Kidney (tissue), 14 donors: ENCODE results near the gene HES1. TPM values are rescaled to one million over a fixed set of nuclear protein-coding genes. Genes with fewer than 3 reads are reported as not detected.

Source experiments
- DNase-seq, 5 donors: peaks; one replicate each; pipeline ENCODE4 v3.0.0-alpha.2; 2013 to 2020
- FAIRE-seq: peaks from 2 replicates; lab custom pipeline; 2012; peaks lifted over from hg19 to GRCh38; lab: Jason Lieb, UNC
- H3K27ac ChIP-seq, 2 donors: one replicate each; pipeline ENCODE4 v1.7.0; 2013; ENCODE audit warnings: low read depth in 2 of 2, low read length in 2 of 2, inconsistent platforms in 1 of 2
- H3K27me3 ChIP-seq: one replicate; pipeline ENCODE4 v1.7.1; 2013; ENCODE audit warnings: low read length, inconsistent platforms; ENCODE audit not compliant: control insufficient read depth, insufficient read depth
- H3K36me3 ChIP-seq, 3 donors: one replicate each; pipeline versions ENCODE4 v1.7.0 to v1.7.1; 2013; ENCODE audit warnings: low read length in 3 of 3, control low read depth in 1 of 3, inconsistent platforms in 1 of 3; ENCODE audit not compliant: insufficient read depth in 3 of 3, control insufficient read depth in 2 of 3
- H3K4me1 ChIP-seq, 3 donors: one replicate each; pipeline versions ENCODE4 v1.7.0 to v1.7.1; 2013; ENCODE audit warnings: low read length in 3 of 3, inconsistent platforms in 1 of 3, low read depth in 1 of 3; ENCODE audit not compliant: control insufficient read depth in 2 of 3, insufficient read depth in 2 of 3
- H3K4me3 ChIP-seq, 3 donors: one replicate each; pipeline versions ENCODE4 v1.7.0 to v1.8.1; 2013; ENCODE audit warnings: low read length in 3 of 3, control low read depth in 1 of 3, inconsistent platforms in 1 of 3
- H3K9ac ChIP-seq, 3 donors: one replicate each; pipeline versions ENCODE4 v1.7.0 to v1.7.1; 2013; ENCODE audit warnings: low read length in 3 of 3, control low read depth in 1 of 3, inconsistent platforms in 1 of 3
- H3K9me3 ChIP-seq, 3 donors: one replicate each; pipeline versions ENCODE4 v1.7.0 to v1.7.1; 2013; ENCODE audit warnings: low read length in 3 of 3, control low read depth in 1 of 3, inconsistent platforms in 1 of 3; ENCODE audit not compliant: control insufficient read depth in 2 of 3, insufficient read depth in 1 of 3
- intact Hi-C: fragments of 100-400 bp; cut with DNase I; formaldehyde crosslinking; loops from one replicate; pipeline ENCODE4 v1.11.1; 2022
- polyA plus RNA-seq: library from polyadenylated mRNA; stranded (reverse); fragments of 350-450 nt; fragmentation: Illumina TruSeq; extraction: RNeasy Lipid Tissue Mini Kit (QIAGEN cat#74804); gene quantifications from one replicate; pipeline ENCODE4 v1.2.3, GENCODE V29; 2014; ENCODE audit warnings: low read depth, low replicate concordance; ENCODE audit not compliant: insufficient read depth
- total RNA-seq: library from RNA; stranded (reverse); fragmentation: NEBNext Ultra II Directional; extraction: Animal tissue kit (Norgen Biotek cat#: 25700); gene quantifications from one replicate; pipeline ENCODE4 v1.2.1, GENCODE V29; 2021
- TF ChIP-seq, protein P1 (sequence below): IDR thresholded peaks from 3 replicates; pipeline ENCODE4 v1.5.1; 2012; ENCODE audit warnings: mild to moderate bottlenecking, moderate library complexity, borderline replicate concordance; ENCODE audit not compliant: insufficient read depth; ENCODE audit errors: extremely low read depth
- donor health status: control.
- donor health status: control.
- donor health status: control.
- donor health status: control.
- donor health status: control.
- donor health status: DM: yes; HTN: yes; CAD: no.
- donor health status: Normal renal cell carcinoma (clear cell type).

The HES1 gene
- total and polyA plus RNA-seq, 2 donors from 2014 or later: 44.3 to 77.4 TPM

- Histone ChIP-seq H3K9ac (no peak overlapping the region), H3K4me1 (peaks cover 3 to 9% (median 7%) of the 10 kb centered on the region in 3 donors), H3K36me3 (no peaks in the 10 kb centered on the region), H3K27me3 (no peaks in the 10 kb centered on the region), H3K9me3 (no peaks in the 10 kb centered on the region), H3K4me3 (no peak overlapping the region), H3K27ac (no peak overlapping the region)
- FAIRE-seq: no peak
- TF ChIP-seq, protein P1, sequence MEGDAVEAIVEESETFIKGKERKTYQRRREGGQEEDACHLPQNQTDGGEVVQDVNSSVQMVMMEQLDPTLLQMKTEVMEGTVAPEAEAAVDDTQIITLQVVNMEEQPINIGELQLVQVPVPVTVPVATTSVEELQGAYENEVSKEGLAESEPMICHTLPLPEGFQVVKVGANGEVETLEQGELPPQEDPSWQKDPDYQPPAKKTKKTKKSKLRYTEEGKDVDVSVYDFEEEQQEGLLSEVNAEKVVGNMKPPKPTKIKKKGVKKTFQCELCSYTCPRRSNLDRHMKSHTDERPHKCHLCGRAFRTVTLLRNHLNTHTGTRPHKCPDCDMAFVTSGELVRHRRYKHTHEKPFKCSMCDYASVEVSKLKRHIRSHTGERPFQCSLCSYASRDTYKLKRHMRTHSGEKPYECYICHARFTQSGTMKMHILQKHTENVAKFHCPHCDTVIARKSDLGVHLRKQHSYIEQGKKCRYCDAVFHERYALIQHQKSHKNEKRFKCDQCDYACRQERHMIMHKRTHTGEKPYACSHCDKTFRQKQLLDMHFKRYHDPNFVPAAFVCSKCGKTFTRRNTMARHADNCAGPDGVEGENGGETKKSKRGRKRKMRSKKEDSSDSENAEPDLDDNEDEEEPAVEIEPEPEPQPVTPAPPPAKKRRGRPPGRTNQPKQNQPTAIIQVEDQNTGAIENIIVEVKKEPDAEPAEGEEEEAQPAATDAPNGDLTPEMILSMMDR: no peak
- DNase-seq: peak in 4 of 5 donors; percentile 77 to 92 (median 88)
- intact Hi-C loops: no loop called here
These were observed 27.7 kb downstream of the HES1 start for GRCh38 chr3:194163697-194164096.

GRCh38 chr3:194164861-194165260 lies 28.9 kb downstream of the HES1 start:
- no peak for DNase-seq
- H3K4me1 ChIP-seq: peaks cover 7 to 9% (median 7%) of the 10 kb centered on the region in 3 donors

DNA sequence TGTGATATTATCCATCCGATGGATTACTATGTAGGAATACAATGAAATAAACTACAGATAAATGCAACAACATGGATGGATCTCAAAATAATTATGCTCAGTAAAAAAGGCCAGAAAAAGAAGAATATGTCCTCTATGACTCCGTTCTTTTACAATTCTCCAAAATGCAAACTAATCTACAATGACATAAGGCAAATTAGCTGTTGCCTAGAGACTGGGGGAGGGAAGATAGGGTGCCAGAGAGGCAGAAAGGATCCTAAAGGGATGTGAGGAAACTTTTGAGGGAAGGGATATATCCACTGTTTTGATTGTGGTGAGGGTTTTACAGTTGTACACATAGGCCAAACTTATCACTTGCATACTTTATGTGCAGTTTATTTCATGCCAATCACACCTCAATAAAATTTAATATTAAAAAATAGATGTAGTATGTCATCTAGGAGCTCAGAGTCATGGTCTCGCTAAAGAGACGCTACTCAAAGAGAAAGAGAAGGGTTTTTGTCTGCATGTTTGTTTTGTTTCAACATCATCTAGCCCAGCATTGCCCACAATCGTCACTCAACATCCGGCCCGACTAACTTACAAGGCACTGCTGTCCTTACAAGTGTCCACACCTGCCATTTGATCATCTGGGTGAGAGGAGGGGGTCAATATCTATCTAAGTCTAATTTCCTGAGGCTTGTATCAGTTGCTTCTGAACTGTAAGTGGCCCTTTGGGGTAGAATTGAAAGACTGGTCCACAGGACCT lies 29.5 kb downstream of the HES1 start:
- Histone ChIP-seq H3K9ac (no peak overlapping the region), H3K36me3 (no peaks in the 10 kb centered on the region), H3K27ac (no peak overlapping the region), H3K9me3 (no peaks in the 10 kb centered on the region), H3K4me3 (no peak overlapping the region), H3K4me1 (peaks cover 7 to 8% (median 7%) of the 10 kb centered on the region in 3 donors), H3K27me3 (no peaks in the 10 kb centered on the region)
- intact Hi-C loops: no loop called here
- TF ChIP-seq, protein P1: no peak
- no peak for DNase-seq
- no peak for FAIRE-seq

More at GRCh38 chr3:194164861-194165260, 28.9 kb downstream of the HES1 start:
- Histone ChIP-seq H3K27me3 (no peaks in the 10 kb centered on the region), H3K27ac (no peak overlapping the region), H3K36me3 (no peaks in the 10 kb centered on the region), H3K9me3 (no peaks in the 10 kb centered on the region), H3K9ac (no peak overlapping the region), H3K4me3 (no peak overlapping the region)
- TF ChIP-seq, protein P1: no peak
- intact Hi-C loops: no loop called here
- no peak for FAIRE-seq
